HCT116 (cell line): ENCODE data around the gene MBOAT7. TPM values are rescaled to one million over a fixed set of nuclear protein-coding genes. Genes with fewer than 3 reads are reported as not detected.
A peak's percentile ranks its signal among the peaks of the same experiment; 100 is the strongest.

Experiments used
- ATAC-seq: fragments of 200-7000 bp; cut with Tn5 transposase; 2 replicates; pipeline ENCODE4 v1.9.1; 2020; ENCODE audit warnings: mild to moderate bottlenecking, moderate library complexity
- BruUV-seq: library from RNA; stranded (reverse); fragments of 400-500 nt; replicated peaks from 2 replicates; lab custom pipeline; 2021; lab: Mats Ljungman, UMichigan
- CTCF ChIA-PET: fragments of 300-600 bp; sonication (Branson Sonifier 250); formaldehyde crosslinking; loops from one replicate; lab custom pipeline; 2021; ENCODE audit warnings: antibody characterized with exemption; lab: Charles Lee
- POLR2A ChIA-PET: fragments of 300-600, 350-600 bp; sonication (Branson Sonifier 250); formaldehyde crosslinking; loops from one replicate; lab custom pipeline; 2021; ENCODE audit warnings: antibody characterized with exemption; lab: Charles Lee
- RAD21 ChIA-PET, 2 experiments: fragments of 300-600 bp; sonication (Branson Sonifier 250); formaldehyde crosslinking; loops; one replicate each; lab custom pipeline; 2023; ENCODE audit warnings: low total read pairs in 2 of 2; ENCODE audit not compliant: uncharacterized antibody in 2 of 2, unreplicated experiment in 2 of 2, low non-redundant PET in 1 of 2; lab: Charles Lee
- DNase-seq: peaks from one replicate; pipeline ENCODE4 v3.0.0-alpha.2; 2010; ENCODE audit warnings: low read depth, low spot score
- H2AFZ ChIP-seq: fragments of 200-600 bp; shearing (Covaris generic), sonication (generic); 2 replicates; pipeline ENCODE4 v1.6.1; 2017; ENCODE audit warnings: low read depth, mixed run types, mixed read lengths, antibody characterized with exemption, low read length; ENCODE audit not compliant: poor library complexity, severe bottlenecking
- H3K27ac ChIP-seq: 2 replicates; pipeline ENCODE4 v1.5.1; 2012; ENCODE audit warnings: low read depth, low read length
- H3K27me3 ChIP-seq: fragments of 200-600 bp; sonication (generic); 2 replicates; pipeline ENCODE4 v1.6.1; 2016; ENCODE audit warnings: mixed run types, low read length, mixed read lengths; ENCODE audit not compliant: insufficient read depth
- H3K36me3 ChIP-seq, 2 experiments: fragments of 200-500 bp in 1 of 2; fragments of 200-600 bp in 1 of 2; sonication (Bioruptor generic) in 1 of 2; sonication (generic) in 1 of 2; 2 replicates each; pipeline versions ENCODE4 v1.5.1 to v1.6.1; 2014 to 2016; ENCODE audit warnings: low read length in 2 of 2, inconsistent platforms in 1 of 2, mixed read lengths in 1 of 2, mixed run types in 1 of 2; ENCODE audit not compliant: insufficient read depth in 2 of 2, control insufficient read depth in 1 of 2
- H3K4me1 ChIP-seq, 2 experiments: fragments of 200-600 bp in 1 of 2; sonication (generic) in 1 of 2; 2 replicates each; pipeline versions ENCODE4 v1.5.1 to v1.6.1; 2012 to 2017; ENCODE audit warnings: low read length in 2 of 2, inconsistent platforms in 1 of 2, mild to moderate bottlenecking in 1 of 2, mixed read lengths in 1 of 2, mixed run types in 1 of 2, moderate library complexity in 1 of 2; ENCODE audit not compliant: insufficient read depth in 2 of 2, control insufficient read depth in 1 of 2
- H3K4me2 ChIP-seq: fragments of 200-600 bp; sonication (generic); 2 replicates; pipeline ENCODE4 v1.6.1; 2017; ENCODE audit warnings: mixed run types, low read length, mixed read lengths
- H3K4me3 ChIP-seq, 2 experiments: fragments of 200-600 bp in 1 of 2; sonication (generic) in 1 of 2; replicated peaks in 1 of 2; 2 replicates each; pipeline ENCODE4 v1.5.1; 2011 to 2016; ENCODE audit warnings: low read length in 2 of 2, control low read depth in 1 of 2, low read depth in 1 of 2, mild to moderate bottlenecking in 1 of 2, mixed read lengths in 1 of 2, mixed run types in 1 of 2
- H3K79me2 ChIP-seq: fragments of 200-600 bp; sonication (generic); 2 replicates; pipeline ENCODE4 v1.6.1; 2017; ENCODE audit warnings: mild to moderate bottlenecking, mixed run types, low read length, moderate library complexity, mixed read lengths; ENCODE audit not compliant: insufficient read depth
- H3K9ac ChIP-seq: fragments of 200-600 bp; sonication (generic); 2 replicates; pipeline ENCODE4 v1.6.1; 2016; ENCODE audit warnings: low read length, mixed read lengths
- H3K9me2 ChIP-seq: fragments of 200-600 bp; sonication (generic), shearing (Covaris generic); 2 replicates; pipeline ENCODE4 v1.6.1; 2017; ENCODE audit warnings: mixed run types, mild to moderate bottlenecking, moderate library complexity; ENCODE audit not compliant: insufficient read depth
- H3K9me3 ChIP-seq, 2 experiments: fragments of 200-500 bp in 1 of 2; fragments of 200-600 bp in 1 of 2; sonication (Bioruptor generic) in 1 of 2; sonication (generic) in 1 of 2; 2 replicates each; pipeline ENCODE4 v1.6.1; 2014 to 2017; ENCODE audit warnings: low read length in 2 of 2, mixed read lengths in 2 of 2, inconsistent platforms in 1 of 2, low read depth in 1 of 2, mild to moderate bottlenecking in 1 of 2, mixed run types in 1 of 2, moderate library complexity in 1 of 2; ENCODE audit not compliant: control insufficient read depth in 1 of 2, insufficient read depth in 1 of 2
- H4K20me1 ChIP-seq: fragments of 200-600 bp; sonication (generic), shearing (Covaris generic); 2 replicates; pipeline ENCODE4 v1.6.1; 2017; ENCODE audit warnings: mixed run types, mild to moderate bottlenecking, moderate library complexity; ENCODE audit not compliant: insufficient read depth
- CBX3 ChIP-seq: IDR thresholded peaks from 2 replicates; pipeline ENCODE4 v1.6.1; 2012; ENCODE audit warnings: low read depth
- EGR1 ChIP-seq: IDR thresholded peaks from 2 replicates; pipeline ENCODE4 v1.6.1; 2012; ENCODE audit warnings: low read depth
- EZH2phosphoT487 ChIP-seq: fragments of 200-600 bp; IDR thresholded peaks from 2 replicates; pipeline ENCODE4 v1.6.1; 2018; ENCODE audit warnings: antibody characterized with exemption, borderline replicate concordance
- JUND ChIP-seq: IDR thresholded peaks from 2 replicates; pipeline ENCODE4 v1.6.1; 2012
- REST ChIP-seq: IDR thresholded peaks from 2 replicates; pipeline ENCODE4 v1.6.1; 2012; ENCODE audit warnings: low read depth
- SRF ChIP-seq: IDR thresholded peaks from 2 replicates; pipeline ENCODE4 v1.6.1; 2012; ENCODE audit warnings: low read depth
- ZBTB33 ChIP-seq: IDR thresholded peaks from 2 replicates; pipeline ENCODE4 v1.6.1; 2011; ENCODE audit warnings: mild to moderate bottlenecking, low read length, moderate library complexity; ENCODE audit not compliant: insufficient replicate concordance; ENCODE audit errors: extremely low read depth
- intact Hi-C: fragments of 100-400 bp; cut with micrococcal nuclease; formaldehyde crosslinking; loops from 2 replicates; pipeline ENCODE4 v1.10.0; 2022
- total RNA-seq: library from RNA; stranded (reverse); gene quantifications from one replicate; pipeline ENCODE4 v1.2.1, GENCODE V29; 2021; ENCODE audit not compliant: unreplicated experiment
- TF ChIP-seq, protein P1 (sequence below), 3 experiments: fragments of 200-600 bp in 1 of 3; sonication (generic) in 1 of 3; IDR thresholded peaks in 2 of 3; conservative IDR thresholded peaks in 1 of 3; 2 replicates each; pipeline ENCODE4 v1.5.1; 2012 to 2017; ENCODE audit warnings: low read depth in 2 of 3, low read length in 2 of 3, antibody characterized with exemption in 1 of 3, borderline replicate concordance in 1 of 3, control low read depth in 1 of 3, mild to moderate bottlenecking in 1 of 3, mixed read lengths in 1 of 3, mixed run types in 1 of 3, moderate library complexity in 1 of 3; ENCODE audit not compliant: insufficient read depth in 1 of 3

The MBOAT7 gene
- total RNA-seq, 1 experiment from 2014 or later, result 113 TPM

GRCh38 chr19:54203151-54203611, 13.8 kb upstream of the MBOAT7 start:
- no peaks in the 10 kb centered on the region for H3K9me2 ChIP-seq
- BruUV-seq, result no TSS peak
- peak overlapping the region; percentile 97 for H3K4me2 ChIP-seq
- no peak for DNase-seq
- TF ChIP-seq EGR1, result no peak
- TF ChIP-seq REST, result no peak
- TF ChIP-seq SRF, result no peak
- no peak for TF ChIP-seq CBX3
- no peak for TF ChIP-seq JUND
- TF ChIP-seq, all 23 proteins: peak for 0
- Histone ChIP-seq H3K4me3 (0 out of 4 replicates have a peak overlapping the region, but pooled peaks of 1 of the 2 experiments have one; percentile 8), H3K4me1 (peaks cover 9 to 51% of the 10 kb centered on the region in 2 experiments), H3K36me3 (peaks cover 54 to 71% of the 10 kb centered on the region in 2 experiments), H3K27me3 (no peaks in the 10 kb centered on the region), H3K9ac (peak overlapping the region; percentile 99), H3K9me3 (no peaks in the 10 kb centered on the region), H2AFZ (no peak overlapping the region), H3K79me2 (peaks cover 78% of the 10 kb centered on the region), H4K20me1 (peaks cover 64% of the 10 kb centered on the region; the same call in 1 of the 2 replicates), H3K27ac (no peak overlapping the region)
- ChIA-PET POLR2A (interaction anchor here (5.7 kb wide), 1 partner anchor 14 kb away, joined by 126 read pairs; the partner anchor contains the start of genes MBOAT7 and TSEN34), CTCF (no interaction called here), RAD21 (no interaction called here)
- intact Hi-C loops, result no loop called here
- ATAC-seq, result no peak

DNA sequence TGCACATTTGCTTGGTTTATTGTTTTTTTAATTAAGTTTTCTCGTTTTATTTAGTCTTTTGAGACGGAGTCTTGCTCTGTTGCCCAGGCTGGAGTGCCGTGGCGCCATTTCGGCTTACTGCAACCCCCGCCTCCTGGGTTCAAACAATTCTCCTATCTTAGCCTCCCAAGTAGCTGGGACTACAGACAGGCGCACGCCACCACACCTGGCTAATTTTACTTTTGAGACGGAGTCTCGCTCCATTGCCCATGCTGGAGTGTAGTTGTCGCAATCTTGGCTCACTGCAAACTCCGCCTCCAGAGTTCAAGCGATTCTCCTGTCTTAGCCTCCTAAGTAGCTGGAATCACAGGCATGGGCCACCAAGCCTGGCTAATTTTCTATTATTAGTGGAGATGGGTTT, 12.6 kb upstream of the MBOAT7 start:
- H3K79me2 ChIP-seq, result peaks cover 68% of the 10 kb centered on the region
- TF ChIP-seq, protein P1, sequence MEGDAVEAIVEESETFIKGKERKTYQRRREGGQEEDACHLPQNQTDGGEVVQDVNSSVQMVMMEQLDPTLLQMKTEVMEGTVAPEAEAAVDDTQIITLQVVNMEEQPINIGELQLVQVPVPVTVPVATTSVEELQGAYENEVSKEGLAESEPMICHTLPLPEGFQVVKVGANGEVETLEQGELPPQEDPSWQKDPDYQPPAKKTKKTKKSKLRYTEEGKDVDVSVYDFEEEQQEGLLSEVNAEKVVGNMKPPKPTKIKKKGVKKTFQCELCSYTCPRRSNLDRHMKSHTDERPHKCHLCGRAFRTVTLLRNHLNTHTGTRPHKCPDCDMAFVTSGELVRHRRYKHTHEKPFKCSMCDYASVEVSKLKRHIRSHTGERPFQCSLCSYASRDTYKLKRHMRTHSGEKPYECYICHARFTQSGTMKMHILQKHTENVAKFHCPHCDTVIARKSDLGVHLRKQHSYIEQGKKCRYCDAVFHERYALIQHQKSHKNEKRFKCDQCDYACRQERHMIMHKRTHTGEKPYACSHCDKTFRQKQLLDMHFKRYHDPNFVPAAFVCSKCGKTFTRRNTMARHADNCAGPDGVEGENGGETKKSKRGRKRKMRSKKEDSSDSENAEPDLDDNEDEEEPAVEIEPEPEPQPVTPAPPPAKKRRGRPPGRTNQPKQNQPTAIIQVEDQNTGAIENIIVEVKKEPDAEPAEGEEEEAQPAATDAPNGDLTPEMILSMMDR (IDR thresholded peaks at IDR 0.05 in 2 of 3, conservative IDR thresholded peaks at IDR 0.05 in 1 of 3; ENCODE audit: borderline replicate concordance in 1 of 3, insufficient read depth in 1 of 3, low read depth in 2 of 3, low read length in 2 of 3), result no peak
- TF ChIP-seq EZH2phosphoT487 (no peak), ZBTB33 (no peak)

More for the DNA sequence above, 12.6 kb upstream of the MBOAT7 start:
- POLR2A ChIA-PET, result interaction anchor here (4.2 to 5.7 kb wide), 2 partner anchors 13 to 65 kb away, joined by 26 to 126 read pairs; partner anchors contain the start of genes CNOT3, MBOAT7 and TSEN34
- Histone ChIP-seq H3K4me1 (peaks cover 9 to 42% of the 10 kb centered on the region in 2 experiments), H3K4me2 (peak overlapping the region; percentile 97), H3K9me2 (no peaks in the 10 kb centered on the region), H3K9ac (peak overlapping the region; percentile 99), H3K27me3 (no peaks in the 10 kb centered on the region), H3K36me3 (peaks cover 48 to 59% of the 10 kb centered on the region in 2 experiments), H3K27ac (peak overlapping the region; percentile 81), H4K20me1 (peaks cover 54% of the 10 kb centered on the region; the same call in 1 of the 2 replicates), H2AFZ (no peak overlapping the region), H3K4me3 (peak overlapping the region; percentile 83 to 99), H3K9me3 (no peaks in the 10 kb centered on the region)
- intact Hi-C loops, result no loop called here
- ATAC-seq (no peak), DNase-seq (no peak)
- CTCF ChIA-PET, result no interaction called here
- RAD21 ChIA-PET, result no interaction called here
- no TSS peak for BruUV-seq
